HepG2 (cell line): ENCODE results near the gene FAM217B. TPM values are rescaled to one million over a fixed set of nuclear protein-coding genes. Genes with fewer than 3 reads are reported as not detected.
"Not testable (repeated sequence)": the region's sequence is repeated elsewhere in the genome, so short reads cannot be mapped to it uniquely, and the experiment has no call there.

Experiments used
- ATAC-seq: fragments of 200-7000 bp; cut with Tn5 transposase; 3 replicates; pipeline ENCODE4 v1.9.1; 2020; ENCODE audit warnings: mild to moderate bottlenecking, moderate library complexity
- BruUV-seq: library from RNA; stranded (reverse); fragments of 400-500 nt; replicated peaks from 2 replicates; lab custom pipeline; 2021; lab: Mats Ljungman, UMichigan
- CTCF ChIA-PET: fragments of 300-600 bp; formaldehyde crosslinking; extraction: SDS; loops from one replicate; lab custom pipeline; 2021; ENCODE audit warnings: low total read pairs, inconsistent platforms, low intra/inter-chr PET ratio; lab: Yijun Ruan, JAX
- POLR2A ChIA-PET: fragments of 350-600 bp; sonication (Branson Sonifier 250); formaldehyde crosslinking; loops from one replicate; lab custom pipeline; 2020; ENCODE audit warnings: antibody characterized with exemption, inconsistent platforms; lab: Yijun Ruan, JAX
- DNase-seq: peaks from one replicate; pipeline ENCODE4 v3.0.0-alpha.2; 2015; ENCODE audit warnings: low spot score
- FAIRE-seq: peaks from 3 replicates; lab custom pipeline; 2011; peaks lifted over from hg19 to GRCh38; lab: Jason Lieb, UNC
- H2AFZ ChIP-seq: one replicate; pipeline ENCODE4 v1.6.1; 2011; ENCODE audit warnings: low read length, inconsistent platforms
- H3K27ac ChIP-seq: fragments of 300-600 bp; 3 replicates; pipeline ENCODE4 v1.8.0; 2011; ENCODE audit warnings: mixed run types, mild to moderate bottlenecking, mixed read lengths, low read length, inconsistent platforms; ENCODE audit not compliant: insufficient read depth; ENCODE audit errors: extremely low read length
- H3K27me3 ChIP-seq, 2 experiments: fragments of 200-600 bp in 1 of 2; 2 replicates in 1 of 2; 3 replicates in 1 of 2; pipeline versions ENCODE4 v1.6.0 to v1.8.0; 2011; ENCODE audit warnings: low read length in 2 of 2, mild to moderate bottlenecking in 2 of 2, moderate library complexity in 2 of 2, inconsistent platforms in 1 of 2; ENCODE audit not compliant: insufficient read depth in 2 of 2, control insufficient read depth in 1 of 2
- H3K36me3 ChIP-seq, 2 experiments: fragments of 200-600 bp in 1 of 2; replicated peaks in 1 of 2; 2 replicates in 1 of 2; 3 replicates in 1 of 2; pipeline versions ENCODE4 v1.5.1 to v1.8.0; 2011; ENCODE audit warnings: low read length in 2 of 2, inconsistent platforms in 1 of 2; ENCODE audit not compliant: insufficient read depth in 2 of 2, control insufficient read depth in 1 of 2
- H3K4me1 ChIP-seq: 2 replicates; pipeline ENCODE4 v1.5.1; 2012; ENCODE audit warnings: low read length, inconsistent platforms; ENCODE audit not compliant: insufficient read depth
- H3K4me2 ChIP-seq: 2 replicates; pipeline ENCODE4 v1.6.0; 2011; ENCODE audit warnings: low read depth, low read length, inconsistent platforms
- H3K4me3 ChIP-seq, 3 experiments: fragments of 200-600 bp in 1 of 3; sonication (generic), shearing (Covaris generic) in 1 of 3; replicated peaks in 1 of 3; 2 replicates each; pipeline ENCODE4 v1.5.1; 2011 to 2016; ENCODE audit warnings: low read length in 3 of 3, inconsistent platforms in 2 of 3, low read depth in 2 of 3, mild to moderate bottlenecking in 2 of 3, control low read depth in 1 of 3, mixed read lengths in 1 of 3; ENCODE audit not compliant: insufficient read depth in 1 of 3
- H3K79me2 ChIP-seq: one replicate; pipeline ENCODE4 v1.6.1; 2011; ENCODE audit warnings: low read length, inconsistent platforms; ENCODE audit not compliant: insufficient read depth
- H3K9ac ChIP-seq: 2 replicates; pipeline ENCODE4 v1.6.0; 2011; ENCODE audit warnings: mild to moderate bottlenecking, low read depth, low read length, inconsistent platforms; ENCODE audit not compliant: insufficient read depth
- H3K9me3 ChIP-seq: 2 replicates; pipeline ENCODE4 v1.5.1; 2012; ENCODE audit warnings: mild to moderate bottlenecking, low read length
- H4K20me1 ChIP-seq: 2 replicates; pipeline ENCODE4 v1.6.0; 2011; ENCODE audit warnings: inconsistent platforms, mild to moderate bottlenecking, low read length, moderate library complexity; ENCODE audit not compliant: insufficient read depth
- NR2F1 ChIP-seq, 2 experiments: fragments of 450-650 bp in 1 of 2; formaldehyde crosslinking in 1 of 2; IDR thresholded peaks; 2 replicates each; pipeline versions ENCODE4 v1.5.0 to v1.6.1; 2016 to 2020; ENCODE audit warnings: mild to moderate bottlenecking in 1 of 2, missing compliant biosample characterization in 1 of 2, missing genetic modification reagents in 1 of 2, moderate library complexity in 1 of 2
- SMARCE1 ChIP-seq: fragments of 450-650 bp; IDR thresholded peaks from 2 replicates; pipeline ENCODE4 v1.6.1; 2017; ENCODE audit warnings: borderline replicate concordance
- in situ Hi-C: cut with HindIII; loops from 2 replicates; pipeline ENCODE4 v1.10.0; 2017; ENCODE audit warnings: low pct_unique_long_range_greater_than_20kb; ENCODE audit not compliant: extremely low pct_ligation_motif_present
- intact Hi-C: fragments of 100-400 bp; cut with micrococcal nuclease; formaldehyde crosslinking; loops from one replicate; pipeline ENCODE4 v1.10.0; 2022; ENCODE audit not compliant: unreplicated experiment
- polyA plus RNA-seq, 8 experiments: library from polyadenylated mRNA; depleted of rRNA in 3 of 8; stranded (reverse) in 7 of 8; unstranded in 1 of 8; fragments of >200 nt; fragmentation: Illumina TruSeq in 4 of 8; extraction: Trizol in 4 of 8; gene quantifications; 2 replicates each; pipeline versions ENCODE4 v1.2.1 to v1.2.3, GENCODE V29; 2011 to 2016; ENCODE audit warnings: low read depth in 4 of 8, missing spikeins in 1 of 8, mixed read lengths in 1 of 8; ENCODE audit not compliant: insufficient read depth in 1 of 8
- total RNA-seq, 5 experiments: library from RNA; depleted of rRNA; stranded (reverse); fragments of >200 nt; fragmentation: Illumina TruSeq; extraction: Trizol; gene quantifications; 2 replicates each; pipeline ENCODE4 v1.2.3, GENCODE V29; 2016; ENCODE audit warnings: low read depth in 1 of 5
- TF ChIP-seq, protein P1 (sequence below): sonication (generic); formaldehyde crosslinking; IDR thresholded peaks from 2 replicates; pipeline ENCODE4 v1.4.0; 2020; ENCODE audit warnings: missing genetic modification reagents, borderline replicate concordance
- TF ChIP-seq, protein P2 (sequence below): sonication (generic); formaldehyde crosslinking; IDR thresholded peaks from 2 replicates; pipeline ENCODE4 v1.8.1; 2023; ENCODE audit warnings: mild to moderate bottlenecking, missing genetic modification reagents

FAM217B gene
- total and polyA plus RNA-seq, 2 of the 13 experiments (the other 11 are each of a cell fraction or from before 2014, with no cell fraction given), result 11.1 to 14.3 TPM

DNA sequence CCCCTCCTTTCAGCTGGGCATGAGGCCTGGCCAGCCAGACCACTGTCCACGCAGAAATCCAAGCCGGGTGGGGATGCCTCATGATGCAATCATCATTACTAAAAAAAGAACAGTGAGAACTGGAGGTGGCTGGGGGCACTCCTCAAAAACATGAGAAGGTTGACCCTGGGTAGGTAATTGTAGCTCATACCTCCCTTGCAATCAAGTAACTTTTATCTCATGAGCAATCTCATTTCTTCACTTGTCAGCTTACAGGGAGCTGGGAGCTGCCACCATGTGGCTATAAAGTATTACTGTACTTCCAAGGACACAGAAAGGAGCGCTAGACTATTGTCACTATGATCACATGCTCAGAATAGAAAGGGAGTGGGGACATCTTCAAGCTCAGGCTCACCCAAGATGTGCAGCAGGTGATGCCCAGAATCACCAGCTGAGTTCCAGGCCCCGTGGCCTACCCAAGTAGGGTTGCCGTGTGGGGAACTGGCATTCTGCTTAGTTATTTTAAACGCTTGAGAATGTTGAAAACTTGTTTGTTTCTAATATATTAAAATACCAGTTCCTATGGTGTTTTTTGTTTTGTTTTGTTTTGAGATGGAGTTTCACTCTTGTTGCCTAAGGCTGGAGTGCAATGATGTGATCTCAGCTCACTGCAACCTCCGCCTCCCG, 15.1 kb downstream of the FAM217B start (continued):
- TF ChIP-seq, protein P1, sequence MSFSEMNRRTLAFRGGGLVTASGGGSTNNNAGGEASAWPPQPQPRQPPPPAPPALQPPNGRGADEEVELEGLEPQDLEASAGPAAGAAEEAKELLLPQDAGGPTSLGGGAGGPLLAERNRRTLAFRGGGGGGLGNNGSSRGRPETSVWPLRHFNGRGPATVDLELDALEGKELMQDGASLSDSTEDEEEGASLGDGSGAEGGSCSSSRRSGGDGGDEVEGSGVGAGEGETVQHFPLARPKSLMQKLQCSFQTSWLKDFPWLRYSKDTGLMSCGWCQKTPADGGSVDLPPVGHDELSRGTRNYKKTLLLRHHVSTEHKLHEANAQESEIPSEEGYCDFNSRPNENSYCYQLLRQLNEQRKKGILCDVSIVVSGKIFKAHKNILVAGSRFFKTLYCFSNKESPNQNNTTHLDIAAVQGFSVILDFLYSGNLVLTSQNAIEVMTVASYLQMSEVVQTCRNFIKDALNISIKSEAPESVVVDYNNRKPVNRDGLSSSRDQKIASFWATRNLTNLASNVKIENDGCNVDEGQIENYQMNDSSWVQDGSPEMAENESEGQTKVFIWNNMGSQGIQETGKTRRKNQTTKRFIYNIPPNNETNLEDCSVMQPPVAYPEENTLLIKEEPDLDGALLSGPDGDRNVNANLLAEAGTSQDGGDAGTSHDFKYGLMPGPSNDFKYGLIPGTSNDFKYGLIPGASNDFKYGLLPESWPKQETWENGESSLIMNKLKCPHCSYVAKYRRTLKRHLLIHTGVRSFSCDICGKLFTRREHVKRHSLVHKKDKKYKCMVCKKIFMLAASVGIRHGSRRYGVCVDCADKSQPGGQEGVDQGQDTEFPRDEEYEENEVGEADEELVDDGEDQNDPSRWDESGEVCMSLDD (CRISPR knock-in tag), result no peak
- TF ChIP-seq, protein P2, sequence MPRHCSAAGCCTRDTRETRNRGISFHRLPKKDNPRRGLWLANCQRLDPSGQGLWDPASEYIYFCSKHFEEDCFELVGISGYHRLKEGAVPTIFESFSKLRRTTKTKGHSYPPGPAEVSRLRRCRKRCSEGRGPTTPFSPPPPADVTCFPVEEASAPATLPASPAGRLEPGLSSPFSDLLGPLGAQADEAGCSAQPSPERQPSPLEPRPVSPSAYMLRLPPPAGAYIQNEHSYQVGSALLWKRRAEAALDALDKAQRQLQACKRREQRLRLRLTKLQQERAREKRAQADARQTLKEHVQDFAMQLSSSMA (CRISPR knock-in tag), result no peak
- TF ChIP-seq SMARCE1, result no peak
- no peak for TF ChIP-seq NR2F1 (CRISPR knock-in tag; IDR thresholded peaks at IDR 0.05)

DNA sequence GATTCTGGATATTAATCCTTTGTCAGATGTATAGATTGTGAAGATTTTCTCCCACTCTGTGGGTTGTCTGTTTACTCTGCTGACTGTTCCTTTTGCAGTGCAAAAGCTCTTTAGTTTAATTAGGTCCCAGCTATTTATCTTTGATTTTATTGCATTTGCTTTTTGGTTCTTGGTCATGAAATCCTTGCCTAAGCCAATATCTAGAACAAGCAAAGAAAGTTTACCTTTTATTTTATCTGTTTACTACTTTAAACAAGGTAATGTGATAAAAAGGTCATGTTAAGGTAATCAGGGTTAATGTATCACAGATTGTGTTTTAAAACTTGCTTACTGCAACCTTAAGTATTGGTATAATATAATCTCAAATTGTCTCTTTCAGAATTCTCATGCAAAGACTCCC, 17.4 kb downstream of the FAM217B start:
- H3K4me1 ChIP-seq, H4K20me1 ChIP-seq, in situ Hi-C loops, H3K9me3 ChIP-seq, H2AFZ ChIP-seq, H3K4me3 ChIP-seq, CTCF ChIA-PET, H3K9ac ChIP-seq, DNase-seq, H3K4me2 ChIP-seq, POLR2A ChIA-PET, H3K36me3 ChIP-seq, H3K27ac ChIP-seq, FAIRE-seq, H3K27me3 ChIP-seq, BruUV-seq, H3K79me2 ChIP-seq, intact Hi-C loops, ATAC-seq: not testable (repeated sequence)
